ENCODE data around the gene ULK4. TPM values are rescaled to one million over a fixed set of nuclear protein-coding genes. Genes with fewer than 3 reads are reported as not detected.
A peak's percentile ranks its signal among the peaks of the same experiment; 100 is the strongest.

The ULK4 gene
- total RNA-seq, 1 donor from 2014 or later = 9.1 TPM

DNA sequence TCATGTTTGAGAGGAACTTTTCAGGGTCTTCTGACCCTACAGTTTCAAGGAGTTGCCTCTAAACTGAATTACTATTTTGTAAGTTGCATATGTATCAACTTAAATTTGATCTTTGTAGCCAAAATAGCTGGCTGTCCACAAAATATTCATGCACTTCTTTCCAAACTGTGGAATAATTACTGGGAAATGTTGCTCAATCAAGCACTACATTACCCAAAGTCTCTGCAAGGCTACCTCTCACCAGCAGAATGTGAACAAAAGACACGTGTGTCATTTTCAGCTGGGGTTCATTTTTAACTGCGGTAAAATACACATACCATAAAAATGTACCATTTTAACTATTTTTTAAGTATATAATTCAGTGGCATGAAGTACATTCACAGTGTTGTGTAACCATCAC lies 442.2 kb downstream of the ULK4 start:
- H3K27ac Mint-ChIP-seq (ENCODE audit: unreplicated experiment) = no peak overlapping the region
- H3K4me3 Mint-ChIP-seq (ENCODE audit: unreplicated experiment) = no peak overlapping the region
- H3K27me3 Mint-ChIP-seq (ENCODE audit: unreplicated experiment) = no peaks in the 10 kb centered on the region

GRCh38 chr3:41518626-41519025 lies 443.3 kb downstream of the ULK4 start:
- Mint-ChIP-seq H3K9me3 (ENCODE audit: unreplicated experiment) (peaks cover 5% of the 10 kb centered on the region), H3K27me3 (ENCODE audit: unreplicated experiment) (no peaks in the 10 kb centered on the region), H3K27ac (ENCODE audit: unreplicated experiment) (no peak overlapping the region), H3K36me3 (ENCODE audit: unreplicated experiment) (no peaks in the 10 kb centered on the region), H3K4me3 (ENCODE audit: unreplicated experiment) (no peak overlapping the region), H3K4me1 (ENCODE audit: unreplicated experiment) (no peaks in the 10 kb centered on the region)
- TF ChIP-seq, protein P1, sequence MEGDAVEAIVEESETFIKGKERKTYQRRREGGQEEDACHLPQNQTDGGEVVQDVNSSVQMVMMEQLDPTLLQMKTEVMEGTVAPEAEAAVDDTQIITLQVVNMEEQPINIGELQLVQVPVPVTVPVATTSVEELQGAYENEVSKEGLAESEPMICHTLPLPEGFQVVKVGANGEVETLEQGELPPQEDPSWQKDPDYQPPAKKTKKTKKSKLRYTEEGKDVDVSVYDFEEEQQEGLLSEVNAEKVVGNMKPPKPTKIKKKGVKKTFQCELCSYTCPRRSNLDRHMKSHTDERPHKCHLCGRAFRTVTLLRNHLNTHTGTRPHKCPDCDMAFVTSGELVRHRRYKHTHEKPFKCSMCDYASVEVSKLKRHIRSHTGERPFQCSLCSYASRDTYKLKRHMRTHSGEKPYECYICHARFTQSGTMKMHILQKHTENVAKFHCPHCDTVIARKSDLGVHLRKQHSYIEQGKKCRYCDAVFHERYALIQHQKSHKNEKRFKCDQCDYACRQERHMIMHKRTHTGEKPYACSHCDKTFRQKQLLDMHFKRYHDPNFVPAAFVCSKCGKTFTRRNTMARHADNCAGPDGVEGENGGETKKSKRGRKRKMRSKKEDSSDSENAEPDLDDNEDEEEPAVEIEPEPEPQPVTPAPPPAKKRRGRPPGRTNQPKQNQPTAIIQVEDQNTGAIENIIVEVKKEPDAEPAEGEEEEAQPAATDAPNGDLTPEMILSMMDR (IDR thresholded peaks at IDR 0.05) = no peak
- no peak for DNase-seq (ENCODE audit: extremely low spot score, unreplicated experiment)

More for the DNA sequence above, 442.2 kb downstream of the ULK4 start:
- Mint-ChIP-seq H3K36me3 (ENCODE audit: unreplicated experiment) (no peaks in the 10 kb centered on the region), H3K9me3 (ENCODE audit: unreplicated experiment) (peaks cover 5% of the 10 kb centered on the region), H3K4me1 (ENCODE audit: unreplicated experiment) (no peaks in the 10 kb centered on the region)
- no peak for DNase-seq (ENCODE audit: extremely low spot score, unreplicated experiment)
- TF ChIP-seq, protein P1 (IDR thresholded peaks at IDR 0.05) = no peak

DNA sequence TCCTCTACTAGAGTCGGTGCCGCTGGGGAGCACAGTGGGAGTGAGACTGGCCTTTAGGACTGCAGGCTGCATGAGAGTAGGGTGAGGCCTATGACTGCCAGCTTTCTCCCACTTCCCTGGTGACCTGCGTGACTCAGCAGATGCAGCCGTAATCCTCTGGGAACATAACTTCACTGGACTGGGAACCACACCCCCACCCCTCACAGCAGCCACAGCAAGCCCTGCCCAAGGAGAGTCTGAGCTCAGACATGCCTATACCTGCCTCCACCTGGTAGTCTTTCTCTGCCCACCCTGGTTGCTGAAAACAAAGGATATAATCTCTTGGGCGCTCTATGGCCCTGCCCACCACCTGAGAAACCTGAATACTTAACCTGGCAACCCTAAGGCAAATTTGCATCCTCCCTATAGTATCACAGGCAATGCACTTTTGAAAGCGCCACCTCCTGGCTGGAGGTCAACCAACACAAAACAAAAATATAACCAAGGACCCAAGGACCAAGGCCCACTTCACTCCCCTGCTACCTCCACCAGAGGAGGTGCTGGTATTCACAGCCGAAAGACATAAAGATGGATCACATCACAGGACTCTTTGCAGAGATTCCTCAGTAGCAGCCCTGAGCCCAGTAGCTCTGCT lies 453.7 kb downstream of the ULK4 start:
- H3K27ac Mint-ChIP-seq (ENCODE audit: unreplicated experiment) = no peak overlapping the region

DNA sequence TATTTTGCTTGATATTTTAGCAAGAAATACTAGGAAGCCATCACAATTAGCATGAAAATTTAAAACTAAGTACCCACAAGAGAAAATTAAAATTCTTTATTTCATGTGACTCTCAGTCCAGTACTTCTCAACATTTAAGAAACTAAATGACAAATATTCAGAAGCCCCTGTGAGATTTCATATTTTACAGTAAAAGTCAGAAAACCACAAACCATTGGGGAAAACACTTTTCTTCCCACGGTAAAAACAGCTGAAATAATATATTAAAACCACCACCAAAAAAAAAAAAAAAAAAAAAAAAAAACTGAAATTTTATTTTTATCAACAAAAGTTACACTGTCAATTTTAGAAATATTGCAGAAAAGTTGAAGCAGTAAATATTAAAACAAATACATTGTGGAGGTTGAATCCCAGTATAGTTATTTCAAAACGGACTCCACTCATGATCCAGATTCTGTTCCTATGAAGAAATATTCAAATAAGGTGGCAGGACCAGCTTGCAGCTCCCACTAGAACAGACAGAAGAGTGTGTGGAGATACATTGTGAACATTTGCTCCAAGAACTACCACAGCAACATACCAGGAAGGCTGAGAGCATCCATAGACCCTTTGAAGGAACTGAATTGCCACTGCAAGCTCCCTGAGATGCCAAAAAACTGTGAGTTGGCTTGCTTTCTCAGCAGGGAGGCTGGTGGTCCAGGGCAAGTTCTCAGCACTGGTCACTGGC lies 454.4 kb downstream of the ULK4 start:
- Mint-ChIP-seq H3K27ac (ENCODE audit: unreplicated experiment) (peak overlapping the region; percentile 54), H3K36me3 (ENCODE audit: unreplicated experiment) (no peaks in the 10 kb centered on the region), H3K27me3 (ENCODE audit: unreplicated experiment) (no peaks in the 10 kb centered on the region), H3K4me1 (ENCODE audit: unreplicated experiment) (peaks cover 17% of the 10 kb centered on the region), H3K9me3 (ENCODE audit: unreplicated experiment) (peaks cover 32% of the 10 kb centered on the region), H3K4me3 (ENCODE audit: unreplicated experiment) (no peak overlapping the region)
- no peak for DNase-seq (ENCODE audit: extremely low spot score, unreplicated experiment)
- TF ChIP-seq, protein P1 (IDR thresholded peaks at IDR 0.05) = no peak

More for the DNA sequence above, 453.7 kb downstream of the ULK4 start:
- H3K4me3 Mint-ChIP-seq (ENCODE audit: unreplicated experiment) = no peak overlapping the region
- TF ChIP-seq, protein P1 (IDR thresholded peaks at IDR 0.05) = no peak
- peaks cover 38% of the 10 kb centered on the region for H3K9me3 Mint-ChIP-seq (ENCODE audit: unreplicated experiment)
- H3K4me1 Mint-ChIP-seq (ENCODE audit: unreplicated experiment) = peaks cover 16% of the 10 kb centered on the region
- H3K27me3 Mint-ChIP-seq (ENCODE audit: unreplicated experiment) = no peaks in the 10 kb centered on the region
- DNase-seq (ENCODE audit: extremely low spot score, unreplicated experiment) = no peak
- no peaks in the 10 kb centered on the region for H3K36me3 Mint-ChIP-seq (ENCODE audit: unreplicated experiment)

GRCh38 chr3:41503998-41504623 lies 457.8 kb downstream of the ULK4 start:
- no peaks in the 10 kb centered on the region for H3K27me3 Mint-ChIP-seq (ENCODE audit: unreplicated experiment)
- DNase-seq (ENCODE audit: extremely low spot score, unreplicated experiment) = no peak
- H3K9me3 Mint-ChIP-seq (ENCODE audit: unreplicated experiment) = peaks cover 7% of the 10 kb centered on the region
- peaks cover 21% of the 10 kb centered on the region for H3K4me1 Mint-ChIP-seq (ENCODE audit: unreplicated experiment)
- no peaks in the 10 kb centered on the region for H3K36me3 Mint-ChIP-seq (ENCODE audit: unreplicated experiment)
- no peak overlapping the region for H3K4me3 Mint-ChIP-seq (ENCODE audit: unreplicated experiment)
- TF ChIP-seq, protein P1 (IDR thresholded peaks at IDR 0.05) = no peak
- no peak overlapping the region for H3K27ac Mint-ChIP-seq (ENCODE audit: unreplicated experiment)

All from osteocyte (in vitro differentiated cells).